Stimulated activated naive B cell treated with anti-CD40 and anti-IgM and Interleukin-4, amounts not matched to agents 10 μg/mL and 1 μg/mL and 100 μg/mL, for 72 hours (primary cell): ENCODE data around the gene PRRT1.
"Not testable (repeated sequence)": the region's sequence is repeated elsewhere in the genome, so short reads cannot be mapped to it uniquely, and the experiment has no call there.

Experiments
- ATAC-seq, 2 donors: fragments of 150-1000 bp; cut with Tn5 transposase; replicated peaks; 2 replicates each; pipeline ENCODE4 v1.10.0; 2021; ENCODE audit warnings: moderate library complexity in 1 of 2
- DNase-seq: peaks from one replicate; pipeline ENCODE4 v3.0.0; 2021
- H3K27ac Mint-ChIP-seq: one replicate; pipeline ENCODE4 v1.8.0; 2022; ENCODE audit warnings: mild to moderate bottlenecking, mixed read lengths
- H3K27me3 Mint-ChIP-seq, 2 donors: one replicate each; pipeline ENCODE4 v1.8.0; 2022; ENCODE audit warnings: mixed read lengths in 2 of 2
- H3K36me3 Mint-ChIP-seq, 2 donors: one replicate each; pipeline ENCODE4 v1.8.0; 2022; ENCODE audit warnings: mixed read lengths in 2 of 2, mild to moderate bottlenecking in 1 of 2
- H3K4me1 Mint-ChIP-seq, 2 donors: one replicate each; pipeline ENCODE4 v1.8.0; 2022; ENCODE audit warnings: mixed read lengths in 2 of 2, mild to moderate bottlenecking in 1 of 2
- H3K4me3 Mint-ChIP-seq, 2 donors: one replicate each; pipeline ENCODE4 v1.8.0; 2022; ENCODE audit warnings: mild to moderate bottlenecking in 2 of 2, mixed read lengths in 2 of 2, moderate library complexity in 1 of 2
- H3K9me3 Mint-ChIP-seq, 2 donors: one replicate each; pipeline ENCODE4 v1.8.0; 2022; ENCODE audit warnings: mixed read lengths in 2 of 2, mild to moderate bottlenecking in 1 of 2

The PRRT1 gene

GRCh38 chr6:32190911-32191677 lies 39.4 kb upstream of the PRRT1 start:
- DNase-seq (no peak), ATAC-seq (no peak)
- Mint-ChIP-seq H3K27me3 (no peaks in the 10 kb centered on the region), H3K36me3 (peaks cover 35 to 52% of the 10 kb centered on the region in 2 donors), H3K4me3 (peak overlapping the region; percentile 95 to 98), H3K27ac (peak overlapping the region; percentile 97), H3K9me3 (no peaks in the 10 kb centered on the region), H3K4me1 (peaks cover 54 to 78% of the 10 kb centered on the region in 2 donors)

DNA sequence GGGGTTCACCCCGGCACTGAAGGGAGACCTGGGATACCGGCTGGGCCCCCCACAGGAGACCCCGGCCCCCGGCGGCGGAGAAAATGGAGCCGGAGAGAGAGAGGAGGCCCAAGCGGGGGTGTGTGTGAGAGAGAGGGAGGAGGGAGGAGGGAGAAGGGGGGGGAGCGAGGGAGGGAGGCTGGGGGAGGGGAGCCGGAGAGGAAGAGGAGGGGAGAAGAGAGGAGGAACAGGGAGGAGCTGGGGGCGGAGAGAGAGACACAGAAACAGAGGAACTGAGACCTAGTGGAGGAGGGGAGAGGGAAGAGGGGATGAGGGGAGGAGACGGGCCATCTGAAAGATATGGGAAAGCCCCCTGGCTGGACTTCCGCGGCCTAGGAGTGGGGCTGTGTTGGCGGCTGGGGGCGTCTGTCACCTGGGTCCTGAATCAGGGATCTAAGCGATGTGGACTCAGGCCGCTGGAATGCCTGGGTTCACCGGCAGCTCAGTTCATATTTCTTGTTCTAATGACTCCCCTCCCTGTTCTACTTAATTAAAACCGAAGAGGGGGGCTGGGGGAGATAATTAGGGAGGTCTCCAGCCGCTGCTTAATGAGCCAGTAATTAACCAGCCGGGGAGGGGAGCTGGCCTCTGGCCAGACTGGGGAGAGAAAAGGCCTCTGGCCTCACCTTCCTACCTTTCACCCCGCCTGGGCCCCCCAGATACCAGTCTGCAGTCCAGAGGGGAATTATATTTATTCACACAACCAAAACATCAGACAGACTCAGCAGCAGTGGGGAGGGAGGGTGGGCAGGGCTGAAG lies 38.5 kb upstream of the PRRT1 start, which contains the start of gene PBX2:
Gene PBX2 (minus strand): TSS at position 149 of the 798 bp plus-strand sequence. CDS start 287 bp downstream, outside the sequence.
- peak; percentile 82 for DNase-seq
- Mint-ChIP-seq H3K27ac (peak within 1 kb of the TSS; percentile 97), H3K36me3 (peaks cover 42 to 60% of the 10 kb centered on the region in 2 donors), H3K27me3 (no peaks in the 10 kb centered on the region), H3K4me3 (peak within 1 kb of the TSS; percentile 95 to 98), H3K4me1 (peaks cover 58 to 84% of the 10 kb centered on the region in 2 donors), H3K9me3 (no peaks in the 10 kb centered on the region)
- peak; percentile 72 to 78 for ATAC-seq

- peak in 1 of 2 donors; percentile 6 for ATAC-seq
- H3K27ac Mint-ChIP-seq, result peak overlapping the region; percentile 89
- no peaks in the 10 kb centered on the region for H3K9me3 Mint-ChIP-seq
- H3K4me3 Mint-ChIP-seq, result peak overlapping the region; percentile 90 to 95
- DNase-seq, result no peak
- H3K27me3 Mint-ChIP-seq, result no peaks in the 10 kb centered on the region
- peaks cover 52 to 78% of the 10 kb centered on the region in 2 donors for H3K4me1 Mint-ChIP-seq
- H3K36me3 Mint-ChIP-seq, result peaks cover 42 to 60% of the 10 kb centered on the region in 2 donors
These were observed 38.0 kb upstream of the PRRT1 start for GRCh38 chr6:32189742-32190053.

GRCh38 chr6:32189069-32189741 lies 37.5 kb upstream of the PRRT1 start:
- peak overlapping the region; percentile 90 to 95 for H3K4me3 Mint-ChIP-seq
- DNase-seq (no peak), ATAC-seq (no peak)
- H3K36me3 Mint-ChIP-seq, result peaks cover 43 to 60% of the 10 kb centered on the region in 2 donors
- H3K27ac Mint-ChIP-seq, result peak overlapping the region; percentile 89
- H3K27me3 Mint-ChIP-seq, result no peaks in the 10 kb centered on the region
- no peaks in the 10 kb centered on the region for H3K9me3 Mint-ChIP-seq
- peaks cover 51 to 75% of the 10 kb centered on the region in 2 donors for H3K4me1 Mint-ChIP-seq

DNA sequence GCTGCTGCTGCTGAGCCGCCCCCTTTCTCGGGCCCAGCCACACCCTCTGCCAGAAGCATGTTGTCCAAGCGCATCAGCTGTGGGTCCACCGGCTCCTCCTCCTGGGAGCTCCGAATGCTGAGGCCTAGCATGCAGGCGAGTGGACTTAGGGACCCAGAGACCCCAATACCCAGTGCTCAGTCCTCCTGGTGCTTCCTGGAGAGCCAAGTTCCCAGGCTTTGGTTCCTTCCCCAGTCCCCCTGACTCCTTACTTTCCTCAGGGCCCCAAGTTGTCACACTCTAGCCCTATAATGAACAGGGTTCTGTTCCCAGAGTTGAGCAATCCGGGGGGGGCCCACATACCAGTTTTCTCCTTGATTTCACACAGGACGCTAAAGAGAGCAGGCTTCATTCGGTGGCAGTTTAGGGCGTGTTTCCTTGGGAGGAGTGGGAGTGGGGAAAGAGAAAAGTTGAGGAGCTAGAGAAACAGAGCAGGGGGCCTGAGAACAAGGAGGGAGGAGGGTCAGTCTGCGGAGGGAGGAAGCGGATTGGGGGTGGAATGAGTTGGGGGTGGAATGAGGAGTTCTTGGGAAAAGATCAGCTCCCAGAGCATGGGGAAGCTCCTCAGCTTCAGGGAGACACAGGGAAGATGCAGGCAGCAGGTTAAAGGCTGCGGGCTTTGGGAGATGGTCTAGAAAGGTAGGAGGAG lies 36.8 kb upstream of the PRRT1 start:
- peak overlapping the region; percentile 90 to 95 for H3K4me3 Mint-ChIP-seq
- DNase-seq (no peak), ATAC-seq (no peak)
- H3K9me3 Mint-ChIP-seq, result no peaks in the 10 kb centered on the region
- H3K36me3 Mint-ChIP-seq, result peaks cover 45 to 67% of the 10 kb centered on the region in 2 donors
- peak overlapping the region; percentile 89 for H3K27ac Mint-ChIP-seq
- peaks cover 49 to 78% of the 10 kb centered on the region in 2 donors for H3K4me1 Mint-ChIP-seq
- H3K27me3 Mint-ChIP-seq, result no peaks in the 10 kb centered on the region

DNA sequence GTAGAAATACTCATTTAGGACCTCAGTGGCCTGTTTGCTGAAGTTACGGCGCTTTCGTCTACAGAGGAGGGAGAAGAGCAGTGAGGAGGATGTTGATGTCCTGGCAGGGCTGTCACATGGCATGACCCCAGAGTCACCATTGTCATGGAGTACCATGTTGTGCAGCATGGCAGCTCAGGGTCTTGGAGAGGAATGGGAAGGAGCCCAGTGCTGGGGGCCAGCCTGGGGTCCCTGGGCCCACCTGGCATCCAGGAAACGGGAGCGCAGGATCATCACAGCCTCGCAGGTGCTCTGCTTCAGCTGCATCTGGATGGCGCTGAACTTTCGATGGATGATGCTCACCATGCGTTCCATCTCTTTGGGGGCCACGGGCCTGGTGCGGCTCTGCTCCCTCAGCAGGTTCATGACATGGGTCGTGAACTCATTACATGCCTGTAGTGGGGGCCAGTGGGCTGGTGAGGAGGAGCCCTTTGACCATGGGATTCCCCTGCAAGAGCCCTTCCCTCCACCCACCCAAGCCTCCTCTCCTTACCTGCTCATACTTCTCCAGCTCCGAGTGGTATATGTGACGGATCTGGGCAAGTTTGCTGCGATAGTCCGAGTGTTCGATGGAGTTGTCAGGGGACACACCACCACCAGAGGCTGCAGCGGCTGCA lies 36.1 kb upstream of the PRRT1 start:
- H3K27me3 Mint-ChIP-seq, DNase-seq, H3K9me3 Mint-ChIP-seq, ATAC-seq: not testable (repeated sequence)
- Mint-ChIP-seq H3K4me3 (peak overlapping the region; percentile 35 to 90), H3K4me1 (peaks cover 46 to 76% of the 10 kb centered on the region in 2 donors), H3K27ac (peak overlapping the region; percentile 89), H3K36me3 (peaks cover 49 to 67% of the 10 kb centered on the region in 2 donors)

GRCh38 chr6:32187009-32187709 lies 35.4 kb upstream of the PRRT1 start:
- peaks cover 46 to 76% of the 10 kb centered on the region in 2 donors for H3K4me1 Mint-ChIP-seq
- H3K9me3 Mint-ChIP-seq, result no peaks in the 10 kb centered on the region
- H3K27ac Mint-ChIP-seq, result peak overlapping the region; percentile 82
- H3K4me3 Mint-ChIP-seq, result peak overlapping the region; percentile 35 to 90
- no peak for ATAC-seq
- peaks cover 52 to 67% of the 10 kb centered on the region in 2 donors for H3K36me3 Mint-ChIP-seq
- H3K27me3 Mint-ChIP-seq, result no peaks in the 10 kb centered on the region
- DNase-seq, result no peak

DNA sequence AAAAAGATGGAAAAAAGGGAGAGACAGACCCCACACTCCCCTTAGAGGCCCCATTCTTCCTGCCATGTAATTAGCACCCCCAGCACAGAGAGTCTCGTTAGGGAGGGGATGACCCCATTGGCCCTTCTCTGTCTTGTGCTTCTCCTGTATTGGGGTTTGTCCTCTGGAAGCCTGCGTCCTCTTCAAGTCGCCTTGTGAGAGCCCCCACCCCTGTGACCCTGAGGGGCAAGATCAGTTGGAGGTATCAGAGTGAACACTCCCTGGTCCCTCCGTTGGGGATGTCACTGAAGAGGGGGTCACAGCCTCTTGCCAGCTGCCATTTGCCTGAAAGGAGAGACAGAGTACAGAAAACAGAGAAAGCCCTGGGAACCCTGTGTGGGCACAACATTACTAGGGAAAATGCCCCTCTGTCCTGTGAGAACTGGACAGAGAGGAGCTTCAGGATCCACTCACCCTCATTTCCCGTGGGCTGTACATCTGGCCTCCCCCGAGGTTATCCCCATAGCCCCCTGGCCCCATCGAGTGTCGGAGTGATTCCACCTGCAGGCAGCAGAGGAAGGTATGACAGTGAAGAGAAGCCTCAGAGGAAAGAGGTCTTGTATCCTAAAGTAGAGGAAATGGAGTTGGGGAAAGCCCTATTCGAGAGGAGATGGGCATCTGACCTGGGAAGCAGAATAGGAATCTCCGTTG lies 34.6 kb upstream of the PRRT1 start:
- Mint-ChIP-seq H3K27ac (peak overlapping the region; percentile 82), H3K36me3 (peaks cover 50 to 61% of the 10 kb centered on the region in 2 donors), H3K4me1 (peaks cover 41 to 69% of the 10 kb centered on the region in 2 donors), H3K4me3 (peak overlapping the region; percentile 5 to 23)
- not testable (repeated sequence) for ATAC-seq, H3K27me3 Mint-ChIP-seq, H3K9me3 Mint-ChIP-seq, DNase-seq

DNA sequence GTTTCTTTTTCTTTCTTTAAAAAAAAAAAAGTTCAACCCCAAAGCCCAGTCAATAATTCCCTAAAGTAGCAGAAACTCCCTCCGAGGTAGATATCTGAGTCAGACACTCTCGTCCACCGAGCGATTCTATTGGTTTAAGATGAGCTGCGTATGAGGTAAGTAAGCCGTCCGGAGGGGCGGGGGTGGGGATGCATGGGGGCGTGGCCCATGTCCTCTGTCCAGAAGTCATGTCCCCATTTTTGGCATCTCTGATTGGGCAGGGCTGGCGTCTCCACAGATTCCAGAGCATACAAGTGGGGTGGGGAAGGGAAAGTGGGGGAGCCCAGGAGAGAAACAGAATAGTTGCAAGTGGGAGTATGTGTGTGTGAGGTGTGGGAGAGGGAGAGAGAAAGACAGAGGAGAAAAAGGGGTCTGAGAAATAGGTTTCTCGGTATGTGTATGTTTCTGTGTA lies 34.0 kb upstream of the PRRT1 start:
- H3K9me3 Mint-ChIP-seq, DNase-seq, ATAC-seq, H3K27me3 Mint-ChIP-seq: not testable (repeated sequence)
- H3K4me3 Mint-ChIP-seq, result peak overlapping the region in 1 of 2 donors; percentile 23
- H3K36me3 Mint-ChIP-seq, result peaks cover 52 to 63% of the 10 kb centered on the region in 2 donors
- H3K4me1 Mint-ChIP-seq, result peaks cover 42 to 68% of the 10 kb centered on the region in 2 donors
- H3K27ac Mint-ChIP-seq, result peak overlapping the region; percentile 44

DNA sequence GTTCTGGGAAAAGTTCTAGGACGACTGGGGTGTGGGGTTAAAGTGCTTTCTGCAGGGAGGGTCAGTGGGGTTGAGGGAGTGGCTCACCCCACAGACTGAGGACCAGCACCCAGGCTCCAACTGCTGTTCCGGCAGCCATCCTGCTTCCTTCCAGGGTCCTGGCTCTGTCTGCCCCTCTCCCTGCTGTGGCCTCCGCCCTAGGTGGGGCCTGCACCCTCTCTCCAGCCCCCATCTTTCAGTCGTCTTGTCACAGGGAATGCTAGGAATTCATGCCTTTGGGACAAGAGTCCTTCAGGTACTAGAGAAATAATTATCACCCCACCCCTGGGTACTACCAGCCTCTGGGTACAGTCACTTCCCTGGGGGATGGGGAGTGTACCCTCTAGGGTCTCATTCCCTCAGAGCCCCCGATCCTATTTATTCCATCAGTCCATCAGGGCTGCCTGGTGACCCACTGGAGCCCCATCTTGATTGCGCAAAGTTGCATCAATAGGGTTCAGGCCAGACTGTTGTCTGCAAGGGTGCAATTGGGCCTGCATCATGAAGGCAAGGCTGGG lies 32.4 kb upstream of the PRRT1 start, which contains the start of gene AGER:
Gene AGER (minus strand): TSS at position 170 of the 557 bp plus-strand sequence. CDS start 31 bp downstream, at position 139.
- H3K27me3 Mint-ChIP-seq, result no peaks in the 10 kb centered on the region
- H3K9me3 Mint-ChIP-seq, result no peaks in the 10 kb centered on the region
- H3K36me3 Mint-ChIP-seq, result peaks cover 61 to 67% of the 10 kb centered on the region in 2 donors
- no peak within 1 kb of the TSS for H3K4me3 Mint-ChIP-seq
- no peak for DNase-seq
- peaks cover 53 to 75% of the 10 kb centered on the region in 2 donors for H3K4me1 Mint-ChIP-seq
- H3K27ac Mint-ChIP-seq, result peak within 1 kb of the TSS; percentile 20
- no peak for ATAC-seq

GRCh38 chr6:32183483-32184083 lies 31.8 kb upstream of the PRRT1 start:
- DNase-seq (no peak), ATAC-seq (no peak)
- Mint-ChIP-seq H3K9me3 (no peaks in the 10 kb centered on the region), H3K4me3 (no peak overlapping the region), H3K27ac (peak overlapping the region; percentile 20), H3K36me3 (peaks cover 61 to 67% of the 10 kb centered on the region in 2 donors), H3K27me3 (no peaks in the 10 kb centered on the region), H3K4me1 (peaks cover 53 to 75% of the 10 kb centered on the region in 2 donors)

- Mint-ChIP-seq H3K9me3 (no peaks in the 10 kb centered on the region), H3K27me3 (no peaks in the 10 kb centered on the region), H3K4me3 (no peak overlapping the region), H3K36me3 (peaks cover 61 to 65% of the 10 kb centered on the region in 2 donors), H3K27ac (peak overlapping the region; percentile 20), H3K4me1 (peaks cover 51 to 74% of the 10 kb centered on the region in 2 donors)
- ATAC-seq (no peak), DNase-seq (no peak)
These were observed 31.3 kb upstream of the PRRT1 start for GRCh38 chr6:32183030-32183429.
